SK-N-MC (cell line): ENCODE measurements around the gene MCRS1.

Experiments used
- EZH2 ChIP-seq: fragments of 200-600 bp; sonication (generic); IDR thresholded peaks from one replicate; pipeline ENCODE4 v1.6.1; 2017; ENCODE audit warnings: antibody characterized with exemption
- FOXP2 ChIP-seq: optimal IDR thresholded peaks from 2 replicates; pipeline ENCODE3; 2011; ENCODE audit warnings: mild to moderate bottlenecking, moderate library complexity; ENCODE audit not compliant: insufficient read depth; ENCODE audit errors: extremely low read length, control extremely low read depth
- POLR2AphosphoS5 ChIP-seq: IDR thresholded peaks from 2 replicates; pipeline ENCODE4 v1.6.1; 2012; ENCODE audit warnings: mild to moderate bottlenecking, low read depth, low read length, borderline replicate concordance

GRCh38 chr12:49580572-49581535 lies 12.9 kb upstream of the MCRS1 start:
- TF ChIP-seq POLR2AphosphoS5 = no peak
- TF ChIP-seq EZH2 = no peak
- TF ChIP-seq FOXP2 = no peak
